K562 (cell line): Measurements from ENCODE around the gene BRMS1. TPM values are rescaled to one million over a fixed set of nuclear protein-coding genes. Genes with fewer than 3 reads are reported as not detected.

Source experiments
- ATAC-seq: fragments of 200-7000 bp; cut with Tn5 transposase; 3 replicates; pipeline ENCODE4 v1.9.1; 2020; ENCODE audit warnings: moderate library complexity
- BruUV-seq: library from RNA; stranded (reverse); fragments of 400-500 nt; replicated peaks from 2 replicates; lab custom pipeline; 2021; lab: Mats Ljungman, UMichigan
- CTCF ChIA-PET: fragments of 300-600 bp; formaldehyde crosslinking; extraction: SDS; loops from one replicate; lab custom pipeline; 2021; ENCODE audit warnings: low intra/inter-chr PET ratio; lab: Yijun Ruan, JAX
- POLR2A ChIA-PET: fragments of 300-600, 350-650 bp; sonication (Branson Sonifier 250); formaldehyde crosslinking; extraction: SDS; loops from one replicate; lab custom pipeline; 2021; ENCODE audit warnings: antibody characterized with exemption, inconsistent platforms; lab: Yijun Ruan, JAX
- DNase-seq, 4 experiments: peaks; one replicate each; pipeline versions ENCODE4 v3.0.0 to v3.0.0-alpha.2; 2011 to 2018; ENCODE audit warnings: low spot score in 3 of 4, mixed read lengths in 3 of 4; ENCODE audit errors: extremely low read depth in 1 of 4
- FAIRE-seq: peaks from 2 replicates; lab custom pipeline; 2011; peaks lifted over from hg19 to GRCh38; lab: Jason Lieb, UNC
- H2AFZ ChIP-seq: 2 replicates; pipeline ENCODE4 v1.6.0; 2011; ENCODE audit warnings: low read depth, low read length, control low read depth, inconsistent platforms
- H3K27ac ChIP-seq: fragments of 200-600 bp; 3 replicates; pipeline ENCODE4 v1.8.0; 2011; ENCODE audit warnings: low read depth, mild to moderate bottlenecking, control low read depth, inconsistent platforms, low read length, moderate library complexity, mixed read lengths; ENCODE audit errors: extremely low read depth
- H3K27me3 ChIP-seq, 2 experiments: fragments of 300-600 bp in 1 of 2; 2 replicates in 1 of 2; 3 replicates in 1 of 2; pipeline versions ENCODE4 v1.6.0 to v1.8.0; 2011; ENCODE audit warnings: inconsistent platforms in 2 of 2, low read length in 2 of 2, mild to moderate bottlenecking in 1 of 2, mixed read lengths in 1 of 2, moderate library complexity in 1 of 2; ENCODE audit not compliant: control insufficient read depth in 2 of 2, insufficient read depth in 2 of 2
- H3K36me3 ChIP-seq: fragments of 300-600 bp; 3 replicates; pipeline ENCODE4 v1.8.0; 2011; ENCODE audit warnings: mild to moderate bottlenecking, low read length, inconsistent platforms; ENCODE audit not compliant: control insufficient read depth, insufficient read depth
- H3K4me1 ChIP-seq, 2 experiments: fragments of 200-600 bp in 1 of 2; replicated peaks in 1 of 2; 2 replicates in 1 of 2; 3 replicates in 1 of 2; pipeline versions ENCODE4 v1.5.1 to v1.8.0; 2011; ENCODE audit warnings: inconsistent platforms in 2 of 2, low read length in 2 of 2, mild to moderate bottlenecking in 1 of 2, mixed read lengths in 1 of 2, moderate library complexity in 1 of 2; ENCODE audit not compliant: control insufficient read depth in 2 of 2, insufficient read depth in 2 of 2
- H3K4me2 ChIP-seq: 2 replicates; pipeline ENCODE4 v1.6.1; 2011; ENCODE audit warnings: low read length, control low read depth, inconsistent platforms, mixed read lengths; ENCODE audit not compliant: insufficient read depth
- H3K4me3 ChIP-seq: fragments of 200-600 bp; sonication (generic), shearing (Covaris generic); 2 replicates; pipeline ENCODE4 v1.5.1; 2016; ENCODE audit warnings: control low read depth, inconsistent platforms
- H3K79me2 ChIP-seq: fragments of 200-600 bp; 3 replicates; pipeline ENCODE4 v1.8.0; 2011; ENCODE audit warnings: low read length, inconsistent platforms; ENCODE audit not compliant: control insufficient read depth, insufficient read depth
- H3K9ac ChIP-seq, 2 experiments: 2 replicates each; pipeline versions ENCODE4 v1.6.0 to v1.6.1; 2011; ENCODE audit warnings: low read depth in 2 of 2, low read length in 2 of 2, control low read depth in 1 of 2, inconsistent platforms in 1 of 2, mild to moderate bottlenecking in 1 of 2, mixed read lengths in 1 of 2; ENCODE audit not compliant: insufficient read depth in 1 of 2
- H3K9me1 ChIP-seq: one replicate; pipeline ENCODE4 v1.6.0; 2011; ENCODE audit warnings: inconsistent platforms, mild to moderate bottlenecking, low read length, moderate library complexity; ENCODE audit not compliant: control insufficient read depth, insufficient read depth
- H3K9me3 ChIP-seq: replicated peaks from 2 replicates; pipeline ENCODE4 v1.5.1; 2011; ENCODE audit warnings: low read depth, low read length, inconsistent platforms; ENCODE audit not compliant: control insufficient read depth, insufficient read depth
- H4K20me1 ChIP-seq: replicated peaks from 2 replicates; pipeline ENCODE4 v1.6.1; 2011; ENCODE audit warnings: low read length, inconsistent platforms, mixed read lengths; ENCODE audit not compliant: control insufficient read depth, insufficient read depth
- C11orf30 ChIP-seq: fragments of 450-650 bp; IDR thresholded peaks from 2 replicates; pipeline ENCODE4 v1.6.1; 2016; ENCODE audit warnings: low read depth, mild to moderate bottlenecking
- GTF2A2 ChIP-seq: IDR thresholded peaks from 2 replicates; pipeline ENCODE4 v1.6.1; 2016; ENCODE audit warnings: mild to moderate bottlenecking, missing genetic modification characterization, missing compliant biosample characterization
- KAT7 ChIP-seq: sonication (generic); formaldehyde crosslinking; IDR thresholded peaks from 2 replicates; pipeline ENCODE4 v1.8.0; 2022; ENCODE audit warnings: missing genetic modification reagents, mild to moderate bottlenecking, borderline replicate concordance
- MTA3 ChIP-seq: fragments of 450-650 bp; formaldehyde crosslinking; IDR thresholded peaks from 2 replicates; pipeline ENCODE4 v1.6.1; 2017; ENCODE audit warnings: mild to moderate bottlenecking, borderline replicate concordance
- NEUROD1 ChIP-seq: fragments of 150-350 bp; IDR thresholded peaks from 2 replicates; pipeline ENCODE4 v1.6.1; 2014; ENCODE audit warnings: borderline replicate concordance, low read length, low read depth; ENCODE audit not compliant: partially characterized antibody
- PHF8 ChIP-seq: fragments of 200-600 bp; sonication (generic); IDR thresholded peaks from 2 replicates; pipeline ENCODE4 v1.6.1; 2012; ENCODE audit warnings: mixed run types, mild to moderate bottlenecking, inconsistent platforms, low read length, moderate library complexity, borderline replicate concordance
- POLR2G ChIP-seq: fragments of 200-400 bp; formaldehyde crosslinking; IDR thresholded peaks from 2 replicates; pipeline ENCODE4 v1.6.1; 2017; ENCODE audit warnings: low read depth, mild to moderate bottlenecking, antibody characterized with exemption, low read length, moderate library complexity
- SMARCC2 ChIP-seq: fragments of 450-650 bp; IDR thresholded peaks from 2 replicates; pipeline ENCODE4 v1.6.1; 2017; ENCODE audit warnings: antibody characterized with exemption, moderate library complexity, mild to moderate bottlenecking, low read depth
- TAF9B ChIP-seq: fragments of 450-650 bp; IDR thresholded peaks from 2 replicates; pipeline ENCODE4 v1.6.1; 2018; ENCODE audit warnings: mild to moderate bottlenecking; ENCODE audit not compliant: partially characterized antibody
- ZBTB1 ChIP-seq: sonication (generic); formaldehyde crosslinking; IDR thresholded peaks from 2 replicates; pipeline ENCODE4 v1.8.1; 2023; ENCODE audit warnings: missing genetic modification reagents, low read depth, mild to moderate bottlenecking, borderline replicate concordance
- ZBTB17 ChIP-seq: fragments of 450-650 bp; formaldehyde crosslinking; IDR thresholded peaks from 2 replicates; pipeline ENCODE4 v1.4.0; 2020; ENCODE audit warnings: mild to moderate bottlenecking
- ZKSCAN1 ChIP-seq: fragments of 150-350 bp; IDR thresholded peaks from 2 replicates; pipeline ENCODE4 v1.6.1; 2016; ENCODE audit warnings: low read depth, low read length
- WGBS: fragments of 100-300 bp; shearing (Covaris generic); methylation state at CpG from one replicate; pipeline ENCODE4 v1.1.6; 2016; ENCODE audit warnings: low coverage, mixed read lengths; ENCODE audit not compliant: insufficient coverage; ENCODE audit errors: missing lambda C conversion rate; 5-methylcytosine and 5-hydroxymethylcytosine counted together
- in situ Hi-C: fragments of 300-500 bp; cut with MboI; formaldehyde crosslinking; loops from 4 replicates; pipeline ENCODE4 v1.15.0; 2018; ENCODE audit warnings: inconsistent platforms, mixed read lengths
- intact Hi-C: fragments of 100-400 bp; cut with micrococcal nuclease; formaldehyde crosslinking; loops from 2 replicates; pipeline ENCODE4 v1.14.2; 2022
- polyA plus RNA-seq, 8 experiments: library from polyadenylated mRNA; depleted of rRNA in 4 of 8; stranded (reverse) in 5 of 8; unstranded in 3 of 8; fragments of >200 nt; fragmentation: Nextera tagmentation in 2 of 8; fragmentation: Illumina TruSeq in 1 of 8; extraction: Ambion mirVana in 2 of 8; extraction: Trizol in 1 of 8; gene quantifications; 2 replicates each; pipeline versions ENCODE4 v1.2.1 to v1.2.3, GENCODE V29; 2011 to 2014; ENCODE audit warnings: inconsistent platforms in 1 of 8, missing spikeins in 1 of 8
- total RNA-seq, 7 experiments: library from RNA; depleted of rRNA in 6 of 7; stranded (reverse); fragments of >200 nt in 6 of 7; fragmentation: Illumina TruSeq in 2 of 7; extraction: Trizol in 2 of 7; gene quantifications; 2 replicates each; pipeline versions ENCODE4 v1.2.1 to v1.2.3, GENCODE V29; 2011 to 2021; ENCODE audit warnings: low replicate concordance in 1 of 7
- TF ChIP-seq, protein P1 (sequence below): sonication (generic); formaldehyde crosslinking; IDR thresholded peaks from 2 replicates; pipeline ENCODE4 v1.8.0; 2022; ENCODE audit warnings: missing genetic modification reagents, mild to moderate bottlenecking, moderate library complexity, borderline replicate concordance
- TF ChIP-seq, protein P2 (sequence below), 2 experiments: fragments of 450-650 bp in 1 of 2; sonication (generic) in 1 of 2; formaldehyde crosslinking in 1 of 2; IDR thresholded peaks in 1 of 2; conservative IDR thresholded peaks in 1 of 2; 2 replicates each; pipeline versions ENCODE4 v1.6.1 to v1.8.1; 2016 to 2023; ENCODE audit warnings: mild to moderate bottlenecking in 2 of 2, moderate library complexity in 2 of 2, inconsistent platforms in 1 of 2, missing genetic modification reagents in 1 of 2
- TF ChIP-seq, protein P3 (sequence below), 2 experiments: IDR thresholded peaks; 2 replicates each; pipeline ENCODE4 v1.6.1; 2012; ENCODE audit warnings: improper control_type of control experiment in 2 of 2, low read depth in 2 of 2, low read length in 2 of 2, borderline replicate concordance in 1 of 2

BRMS1 gene
- total and polyA plus RNA-seq, 9 of the 15 experiments (the other 6 are each of a cell fraction or from before 2014, with no cell fraction given): 2.2 to 78.8 (median 33.4) TPM

DNA sequence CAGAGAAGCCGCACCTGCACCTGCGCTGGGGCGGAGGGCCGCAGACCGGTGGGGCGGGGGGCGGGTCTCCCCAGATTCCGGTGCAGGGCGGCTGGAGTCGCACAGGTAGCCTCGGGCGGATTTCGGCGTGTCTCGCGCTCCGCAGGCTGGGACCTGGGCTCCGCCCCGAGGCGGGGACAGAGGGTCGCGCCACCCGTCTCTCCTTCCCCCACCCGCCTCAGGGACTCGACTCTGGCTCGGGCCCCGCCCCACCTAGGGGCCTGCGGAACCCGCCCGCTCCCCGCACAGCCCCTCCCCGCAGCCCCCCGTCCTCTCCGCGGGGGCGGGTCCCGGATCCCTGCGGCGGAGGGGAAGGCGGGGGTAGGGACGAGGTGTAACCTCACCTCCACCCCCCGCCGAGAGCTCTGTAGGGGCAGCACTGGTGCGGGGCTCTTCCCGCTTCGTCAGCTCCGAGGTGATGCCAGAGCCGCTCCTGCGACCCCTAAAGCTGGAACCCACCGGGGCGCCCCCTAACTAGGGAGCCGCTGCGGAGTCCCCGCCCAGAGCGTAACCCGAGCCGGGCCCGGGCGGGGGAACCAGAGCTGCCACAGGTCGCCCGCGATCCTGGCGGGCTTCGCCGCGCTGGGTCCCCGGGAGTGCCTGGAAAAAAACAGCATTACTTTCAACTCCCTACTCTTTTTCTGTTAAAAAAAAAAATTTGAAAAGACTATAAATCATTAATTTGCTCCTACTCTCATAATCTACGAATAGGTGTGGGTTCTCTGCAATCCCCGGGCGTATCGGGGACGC, 26.9 kb upstream of the BRMS1 start, which contains the start of gene SLC29A2:
TSS of gene SLC29A2 (minus strand) at position 134 of the 789 bp plus-strand sequence. CDS start 169 bp downstream, outside the sequence.
- Histone ChIP-seq H3K27me3 (no peaks in the 10 kb centered on the region), H3K9me3 (no peaks in the 10 kb centered on the region), H3K9me1 (peaks cover 7% of the 10 kb centered on the region), H4K20me1 (peaks cover 7% of the 10 kb centered on the region; the same call in 1 of the 2 replicates), H3K79me2 (peaks cover 48% of the 10 kb centered on the region), H2AFZ (peak within 1 kb of the TSS; percentile 82), H3K4me3 (peak within 1 kb of the TSS; percentile 93), H3K9ac (peak within 1 kb of the TSS; percentile 94 to 96), H3K4me2 (peak within 1 kb of the TSS; percentile 99), H3K4me1 (peaks cover 21 to 47% of the 10 kb centered on the region in 2 experiments; a peak in 4 of 5 replicates), H3K27ac (peak within 1 kb of the TSS; percentile 99), H3K36me3 (peaks cover 39% of the 10 kb centered on the region)
- 0% methylated on average over 36 of the region's 72 CpGs for WGBS
- BruUV-seq: no TSS peak
- FAIRE-seq (peak; percentile 65), DNase-seq (peak; percentile 95 to 97 (median 96)), ATAC-seq (peak; percentile 93)
- POLR2A ChIA-PET: interaction anchor here (0.6 to 1.9 kb wide), 10 partner anchors 9 to 301 kb away, joined by 3 to 12 read pairs (median 4); partner anchors contain the start of genes BRMS1 and NPAS4
- intact Hi-C loops (loop anchor here (1.0 kb wide), 1 partner anchor 24 kb away; no protein-coding TSS in a partner anchor), in situ Hi-C loops (no loop called here)
- CTCF ChIA-PET: interaction anchor here (1.2 kb wide), 1 partner anchor 17 kb away, joined by 3 read pairs; no protein-coding TSS in a partner anchor
- TF ChIP-seq ZKSCAN1 (0 out of 2 replicates have a peak, but pooled peaks have one; percentile 34), ZBTB17 (CRISPR knock-in tag) (no peak), SMARCC2 (0 out of 2 replicates have a peak, but pooled peaks have one; percentile 13), C11orf30 (no peak), PHF8 (peak; percentile 66; the same call in 1 of the 2 replicates), NEUROD1 (peak; percentile 11), MTA3 (0 out of 2 replicates have a peak, but pooled peaks have one; percentile 27), KAT7 (CRISPR knock-in tag) (no peak), GTF2A2 (tag) (no peak), TAF9B (peak; percentile 68), POLR2G (peak; percentile 86), ZBTB1 (CRISPR knock-in tag) (peak; percentile 63)
- TF ChIP-seq, protein P1, sequence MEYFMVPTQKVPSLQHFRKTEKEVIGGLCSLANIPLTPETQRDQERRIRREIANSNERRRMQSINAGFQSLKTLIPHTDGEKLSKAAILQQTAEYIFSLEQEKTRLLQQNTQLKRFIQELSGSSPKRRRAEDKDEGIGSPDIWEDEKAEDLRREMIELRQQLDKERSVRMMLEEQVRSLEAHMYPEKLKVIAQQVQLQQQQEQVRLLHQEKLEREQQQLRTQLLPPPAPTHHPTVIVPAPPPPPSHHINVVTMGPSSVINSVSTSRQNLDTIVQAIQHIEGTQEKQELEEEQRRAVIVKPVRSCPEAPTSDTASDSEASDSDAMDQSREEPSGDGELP (CRISPR knock-in tag): peak; percentile 46; the same call in 1 of the 2 replicates
- TF ChIP-seq, protein P2, sequence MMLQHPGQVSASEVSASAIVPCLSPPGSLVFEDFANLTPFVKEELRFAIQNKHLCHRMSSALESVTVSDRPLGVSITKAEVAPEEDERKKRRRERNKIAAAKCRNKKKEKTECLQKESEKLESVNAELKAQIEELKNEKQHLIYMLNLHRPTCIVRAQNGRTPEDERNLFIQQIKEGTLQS (IDR thresholded peaks at IDR 0.05): no peak
- TF ChIP-seq, protein P2 (CRISPR knock-in tag; conservative IDR thresholded peaks at IDR 0.05): no peak
- TF ChIP-seq, protein P3, sequence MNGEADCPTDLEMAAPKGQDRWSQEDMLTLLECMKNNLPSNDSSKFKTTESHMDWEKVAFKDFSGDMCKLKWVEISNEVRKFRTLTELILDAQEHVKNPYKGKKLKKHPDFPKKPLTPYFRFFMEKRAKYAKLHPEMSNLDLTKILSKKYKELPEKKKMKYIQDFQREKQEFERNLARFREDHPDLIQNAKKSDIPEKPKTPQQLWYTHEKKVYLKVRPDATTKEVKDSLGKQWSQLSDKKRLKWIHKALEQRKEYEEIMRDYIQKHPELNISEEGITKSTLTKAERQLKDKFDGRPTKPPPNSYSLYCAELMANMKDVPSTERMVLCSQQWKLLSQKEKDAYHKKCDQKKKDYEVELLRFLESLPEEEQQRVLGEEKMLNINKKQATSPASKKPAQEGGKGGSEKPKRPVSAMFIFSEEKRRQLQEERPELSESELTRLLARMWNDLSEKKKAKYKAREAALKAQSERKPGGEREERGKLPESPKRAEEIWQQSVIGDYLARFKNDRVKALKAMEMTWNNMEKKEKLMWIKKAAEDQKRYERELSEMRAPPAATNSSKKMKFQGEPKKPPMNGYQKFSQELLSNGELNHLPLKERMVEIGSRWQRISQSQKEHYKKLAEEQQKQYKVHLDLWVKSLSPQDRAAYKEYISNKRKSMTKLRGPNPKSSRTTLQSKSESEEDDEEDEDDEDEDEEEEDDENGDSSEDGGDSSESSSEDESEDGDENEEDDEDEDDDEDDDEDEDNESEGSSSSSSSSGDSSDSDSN (IDR thresholded peaks at IDR 0.05; ENCODE audit: borderline replicate concordance in 1 of 2, low read depth in 2 of 2, low read length in 2 of 2): peak in 1 of 2 experiments; percentile 73; a peak in 1 of 4 replicates
